WTC11 (cell line): ENCODE data around the gene TUB.

ENCODE experiments used
- CDX4 ChIP-seq: fragments of 250-450 bp; sonication (Bioruptor Pico); IDR thresholded peaks from 2 replicates; pipeline ENCODE4 v1.9.0; 2021; ENCODE audit warnings: moderate library complexity, mild to moderate bottlenecking, inconsistent platforms, borderline replicate concordance
- CTCF ChIP-seq: fragments of 200-600 bp; IDR thresholded peaks from 2 replicates; pipeline ENCODE4 v1.8.0; 2022; ENCODE audit warnings: antibody characterized with exemption
- JUN ChIP-seq: sonication (generic); formaldehyde crosslinking; IDR thresholded peaks from 2 replicates; pipeline ENCODE4 v1.8.0; 2023; ENCODE audit warnings: mild to moderate bottlenecking, missing genetic modification reagents
- KAT7 ChIP-seq: sonication (generic); formaldehyde crosslinking; IDR thresholded peaks from 2 replicates; pipeline ENCODE4 v1.8.1; 2023; ENCODE audit warnings: missing genetic modification reagents, mild to moderate bottlenecking, borderline replicate concordance
- TP53 ChIP-seq: sonication (generic); formaldehyde crosslinking; IDR thresholded peaks from 2 replicates; pipeline ENCODE4 v1.8.1; 2023; ENCODE audit warnings: mild to moderate bottlenecking, missing genetic modification reagents

GRCh38 chr11:8040261-8040920 lies 40.6 kb upstream of the TUB start:
- TF ChIP-seq CTCF: no peak
- no peak for TF ChIP-seq TP53 (CRISPR knock-in tag)
- TF ChIP-seq KAT7: no peak
- no peak for TF ChIP-seq JUN (CRISPR knock-in tag)
- no peak for TF ChIP-seq CDX4 (CRISPR knock-in tag)
